IPS-11a (cell line): Measurements from ENCODE around the gene DLGAP1.

Source experiments
- H3K4me3 ChIP-seq: one replicate; pipeline ENCODE4 v1.5.1; 2013; ENCODE audit warnings: low read depth, low read length, control low read depth

Gene DLGAP1

GRCh38 chr18:3747176-3747973, 707.7 kb downstream of the DLGAP1 start:
- no peak overlapping the region for H3K4me3 ChIP-seq

GRCh38 chr18:3742541-3742940, 712.6 kb downstream of the DLGAP1 start:
- H3K4me3 ChIP-seq = no peak overlapping the region

- H3K4me3 ChIP-seq = no peak overlapping the region
Measured at GRCh38 chr18:3741333-3741732, 713.8 kb downstream of the DLGAP1 start.

- H3K4me3 ChIP-seq = no peak overlapping the region
Measured at GRCh38 chr18:3728704-3729437, 726.2 kb downstream of the DLGAP1 start.

- no peak overlapping the region for H3K4me3 ChIP-seq
Measured at GRCh38 chr18:3727274-3727673, 727.8 kb downstream of the DLGAP1 start.

GRCh38 chr18:3726238-3726951, 728.7 kb downstream of the DLGAP1 start:
- H3K4me3 ChIP-seq = no peak overlapping the region

- no peak overlapping the region for H3K4me3 ChIP-seq
Measured at GRCh38 chr18:3725115-3725514, 730.0 kb downstream of the DLGAP1 start.

- no peak overlapping the region for H3K4me3 ChIP-seq
Measured at GRCh38 chr18:3723554-3723953, 731.6 kb downstream of the DLGAP1 start.

- H3K4me3 ChIP-seq = no peak overlapping the region
Measured at GRCh38 chr18:3722649-3723433, 732.3 kb downstream of the DLGAP1 start.

- no peak overlapping the region for H3K4me3 ChIP-seq
Measured at GRCh38 chr18:3721771-3722648, 733.1 kb downstream of the DLGAP1 start.

GRCh38 chr18:3720818-3721545, 734.1 kb downstream of the DLGAP1 start:
- no peak overlapping the region for H3K4me3 ChIP-seq

- no peak overlapping the region for H3K4me3 ChIP-seq
Measured at GRCh38 chr18:3720159-3720558, 734.9 kb downstream of the DLGAP1 start.

GRCh38 chr18:3717376-3718025, 737.6 kb downstream of the DLGAP1 start:
- H3K4me3 ChIP-seq = no peak overlapping the region

GRCh38 chr18:3716116-3716660, 738.9 kb downstream of the DLGAP1 start:
- no peak overlapping the region for H3K4me3 ChIP-seq

- H3K4me3 ChIP-seq = no peak overlapping the region
Measured at GRCh38 chr18:3715231-3716080, 739.7 kb downstream of the DLGAP1 start.

- H3K4me3 ChIP-seq = no peak overlapping the region
Measured at GRCh38 chr18:3713708-3714107, 741.4 kb downstream of the DLGAP1 start.

- H3K4me3 ChIP-seq = no peak overlapping the region
Measured at GRCh38 chr18:3713166-3713565, 741.9 kb downstream of the DLGAP1 start.

GRCh38 chr18:3712491-3712890, 742.6 kb downstream of the DLGAP1 start:
- H3K4me3 ChIP-seq = no peak overlapping the region
